Activated CD8-positive, alpha-beta T cell treated with anti-CD3 and anti-CD28 coated beads for 36 hours (primary cell): ENCODE measurements around the gene MATK. TPM values are rescaled to one million over a fixed set of nuclear protein-coding genes. Genes with fewer than 3 reads are reported as not detected.

Source experiments
- ATAC-seq: fragments of 200-7000 bp; cut with Tn5 transposase; one replicate; pipeline ENCODE4 v1.10.0; 2021; ENCODE audit warnings: mild to moderate bottlenecking, moderate library complexity
- CTCF ChIA-PET: fragments of 350-600 bp; sonication (Branson Sonifier 250); formaldehyde crosslinking; loops from one replicate; lab custom pipeline; 2021; ENCODE audit warnings: antibody characterized with exemption; lab: Charles Lee
- POLR2A ChIA-PET: fragments of 350-600 bp; sonication (Branson Sonifier 250); formaldehyde crosslinking; loops from one replicate; lab custom pipeline; 2021; ENCODE audit warnings: antibody characterized with exemption; lab: Charles Lee
- DNase-seq: peaks from one replicate; pipeline ENCODE4 v3.0.0-alpha.2; 2020
- H3K27ac Mint-ChIP-seq: one replicate; pipeline ENCODE4 v1.8.0; 2021; ENCODE audit warnings: mild to moderate bottlenecking, mixed read lengths
- H3K27me3 Mint-ChIP-seq: one replicate; pipeline ENCODE4 v1.8.0; 2021; ENCODE audit warnings: mixed read lengths
- H3K36me3 Mint-ChIP-seq: one replicate; pipeline ENCODE4 v1.8.0; 2021; ENCODE audit warnings: low read depth, mixed read lengths
- H3K4me1 Mint-ChIP-seq: one replicate; pipeline ENCODE4 v1.8.0; 2021; ENCODE audit warnings: low read depth, mixed read lengths
- H3K4me3 Mint-ChIP-seq: one replicate; pipeline ENCODE4 v1.8.0; 2021; ENCODE audit warnings: mild to moderate bottlenecking, moderate library complexity, mixed read lengths
- H3K9me3 Mint-ChIP-seq: one replicate; pipeline ENCODE4 v1.8.0; 2021; ENCODE audit warnings: mixed read lengths
- CTCF ChIP-seq: fragments of 200-600 bp; IDR thresholded peaks from one replicate; pipeline ENCODE4 v1.8.0; 2022; ENCODE audit warnings: antibody characterized with exemption, mild to moderate bottlenecking
- intact Hi-C: fragments of 100-400 bp; cut with micrococcal nuclease; formaldehyde crosslinking; loops from one replicate; pipeline ENCODE4 v1.10.0; 2022
- total RNA-seq, 2 experiments: library from RNA; stranded (reverse); gene quantifications; one replicate each; pipeline ENCODE4 v1.2.3, GENCODE V29; 2021

MATK gene
- total RNA-seq, 2 experiments from 2014 or later: 37.6 to 39.6 TPM

- Mint-ChIP-seq H3K27ac (no peak overlapping the region), H3K27me3 (peaks cover 1% of the 10 kb centered on the region), H3K4me1 (peaks cover 5% of the 10 kb centered on the region), H3K9me3 (peaks cover 3% of the 10 kb centered on the region), H3K36me3 (no peaks in the 10 kb centered on the region), H3K4me3 (no peak overlapping the region)
- ATAC-seq (no peak), DNase-seq (no peak)
- TF ChIP-seq CTCF: no peak
- intact Hi-C loops: no loop called here
- CTCF ChIA-PET: interaction anchor here (1.1 kb wide), 1 partner anchor 17 kb away, joined by 3 read pairs; no protein-coding TSS in a partner anchor
- POLR2A ChIA-PET: interaction anchor here (0.6 kb wide), 1 partner anchor 19 kb away, joined by 4 read pairs; no protein-coding TSS in a partner anchor
Measured at GRCh38 chr19:3832001-3832400, 45.8 kb upstream of the MATK start.

- no peak for TF ChIP-seq CTCF
- peaks cover under 1% of the 10 kb centered on the region for H3K4me1 Mint-ChIP-seq
- DNase-seq (no peak), ATAC-seq (no peak)
- H3K4me3 Mint-ChIP-seq: no peak overlapping the region
- intact Hi-C loops: no loop called here
- ChIA-PET POLR2A (interaction anchor here (0.6 kb wide), 1 partner anchor 19 kb away, joined by 4 read pairs; no protein-coding TSS in a partner anchor), CTCF (interaction anchor here (1.1 kb wide), 1 partner anchor 18 kb away, joined by 3 read pairs; no protein-coding TSS in a partner anchor)
- peaks cover 1% of the 10 kb centered on the region for H3K27me3 Mint-ChIP-seq
- H3K27ac Mint-ChIP-seq: no peak overlapping the region
- H3K9me3 Mint-ChIP-seq: no peaks in the 10 kb centered on the region
- H3K36me3 Mint-ChIP-seq: no peaks in the 10 kb centered on the region
Measured at GRCh38 chr19:3831601-3832000, 45.4 kb upstream of the MATK start.

- Mint-ChIP-seq H3K36me3 (no peaks in the 10 kb centered on the region), H3K9me3 (no peaks in the 10 kb centered on the region), H3K27me3 (peaks cover 1% of the 10 kb centered on the region), H3K27ac (no peak overlapping the region), H3K4me3 (no peak overlapping the region), H3K4me1 (no peaks in the 10 kb centered on the region)
- ATAC-seq: no peak
- intact Hi-C loops: no loop called here
- TF ChIP-seq CTCF: no peak
- no peak for DNase-seq
- POLR2A ChIA-PET: no interaction called here
- CTCF ChIA-PET: interaction anchor here (0.6 to 1.6 kb wide), 2 partner anchors 9 to 183 kb away, joined by 3 read pairs; no protein-coding TSS in a partner anchor
Measured at GRCh38 chr19:3830621-3831589, 44.7 kb upstream of the MATK start.

DNA sequence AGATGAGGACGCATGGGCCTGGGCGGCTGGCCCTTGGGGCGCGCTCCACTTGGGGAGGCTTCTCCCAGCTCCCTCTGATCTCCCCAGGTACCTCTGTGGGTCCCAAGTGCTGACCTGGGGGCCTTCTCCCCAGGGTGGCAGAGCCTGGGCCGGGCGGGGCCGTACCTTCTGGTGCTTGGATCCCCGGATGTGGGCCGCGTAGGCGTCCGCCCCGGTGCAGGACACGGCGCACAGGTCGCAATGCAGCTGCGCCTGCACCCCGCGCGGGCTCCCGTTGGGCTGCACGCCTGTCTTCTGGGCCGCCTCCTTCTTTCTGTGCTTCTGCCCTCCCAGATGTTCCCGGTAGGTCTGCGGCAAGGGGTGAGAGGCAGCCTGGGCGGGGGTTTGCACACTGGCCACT is 41.1 kb upstream of the MATK start:
- Mint-ChIP-seq H3K4me1 (no peaks in the 10 kb centered on the region), H3K9me3 (no peaks in the 10 kb centered on the region)
- CTCF ChIA-PET: no interaction called here

More for the DNA sequence above, 41.1 kb upstream of the MATK start:
- Mint-ChIP-seq H3K27me3 (peaks cover 1% of the 10 kb centered on the region), H3K4me3 (no peak overlapping the region), H3K36me3 (no peaks in the 10 kb centered on the region), H3K27ac (no peak overlapping the region)
- DNase-seq (no peak), ATAC-seq (no peak)
- no peak for TF ChIP-seq CTCF
- POLR2A ChIA-PET: no interaction called here
- intact Hi-C loops: no loop called here
